ENCODE measurements around the gene SPDYE17. TPM values are rescaled to one million over a fixed set of nuclear protein-coding genes. Genes with fewer than 3 reads are reported as not detected.
"Not testable (repeated sequence)": the region's sequence is repeated elsewhere in the genome, so short reads cannot be mapped to it uniquely, and the experiment has no call there.

Gene SPDYE17
- total RNA-seq, 1 experiment from 2014 or later = not detected

- Histone ChIP-seq H3K27me3 (ENCODE audit: insufficient read depth, low read length) (no peaks in the 10 kb centered on the region), H3K4me1 (ENCODE audit: control insufficient read depth in 1 of 2, insufficient read depth in 2 of 2, low read length in 2 of 2) (no peaks in the 10 kb centered on the region), H3K27ac (ENCODE audit: low read depth, low read length) (no peak overlapping the region), H3K9me3 (ENCODE audit: control insufficient read depth in 1 of 2, insufficient read depth in 1 of 2, low read depth in 1 of 2, low read length in 2 of 2) (no peaks in the 10 kb centered on the region), H3K9ac (ENCODE audit: low read length) (no peak overlapping the region), H3K9me2 (ENCODE audit: insufficient read depth) (no peaks in the 10 kb centered on the region), H3K79me2 (ENCODE audit: insufficient read depth, low read length) (peaks cover 6% of the 10 kb centered on the region; the same call in 1 of the 2 replicates), H3K36me3 (ENCODE audit: control insufficient read depth in 1 of 2, insufficient read depth in 2 of 2, low read length in 2 of 2) (no peaks in the 10 kb centered on the region; a peak in 1 of 4 replicates), H3K4me3 (replicated peaks in 1 of 2; ENCODE audit: low read depth in 1 of 2, low read length in 2 of 2) (no peak overlapping the region), H3K4me2 (ENCODE audit: low read length) (no peak overlapping the region), H2AFZ (ENCODE audit: low read depth, low read length, poor library complexity, severe bottlenecking) (no peak overlapping the region), H4K20me1 (ENCODE audit: insufficient read depth) (no peaks in the 10 kb centered on the region)
- CTCF ChIA-PET = no interaction called here
- intact Hi-C loops (cut with micrococcal nuclease) = no loop called here
- DNase-seq (ENCODE audit: low read depth, low spot score) = no peak
- RAD21 ChIA-PET (ENCODE audit: low non-redundant PET in 1 of 2, low total read pairs in 2 of 2, uncharacterized antibody in 2 of 2, unreplicated experiment in 2 of 2) = no interaction called here
- no TSS peak for BruUV-seq (replicated peaks)
- POLR2A ChIA-PET = no interaction called here
- no peak for ATAC-seq
- TF ChIP-seq CEBPB (IDR thresholded peaks at IDR 0.05; ENCODE audit: low read depth) (no peak), MAX (IDR thresholded peaks at IDR 0.05) (no peak), FOSL1 (IDR thresholded peaks at IDR 0.05; ENCODE audit: low read depth) (no peak), ELF1 (IDR thresholded peaks at IDR 0.05; ENCODE audit: borderline replicate concordance, low read depth) (no peak)
Measured at GRCh38 chr7:76997381-76998284, 34.5 kb downstream of the SPDYE17 start.

DNA sequence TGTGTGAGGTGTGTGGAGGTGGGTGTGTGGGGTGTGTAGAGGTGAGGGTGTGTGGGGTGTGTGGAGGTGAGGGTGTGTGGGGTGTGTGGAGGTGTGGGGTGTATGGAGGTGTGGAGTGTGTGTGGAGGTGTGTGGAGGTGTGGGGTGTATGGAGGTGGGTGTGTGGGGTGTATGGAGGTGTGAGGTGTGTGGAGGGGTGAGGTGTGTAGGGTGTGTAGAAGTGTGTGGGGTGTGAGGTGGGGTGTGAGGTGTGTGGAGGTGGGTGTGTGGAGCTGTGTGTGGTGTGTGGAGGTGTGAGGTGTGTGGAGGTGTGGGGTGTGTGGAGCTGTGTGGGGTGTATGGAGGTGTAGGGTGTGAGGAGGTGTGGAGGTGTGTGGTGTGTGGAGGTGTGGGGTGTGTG is 35.2 kb downstream of the SPDYE17 start:
- intact Hi-C loops (cut with micrococcal nuclease); H3K4me2 ChIP-seq (ENCODE audit: low read length); ATAC-seq; H3K9ac ChIP-seq (ENCODE audit: low read length); POLR2A ChIA-PET; H2AFZ ChIP-seq (ENCODE audit: low read depth, low read length, poor library complexity, severe bottlenecking); H3K9me3 ChIP-seq (ENCODE audit: control insufficient read depth in 1 of 2, insufficient read depth in 1 of 2, low read depth in 1 of 2, low read length in 2 of 2); BruUV-seq (replicated peaks); H4K20me1 ChIP-seq (ENCODE audit: insufficient read depth); H3K79me2 ChIP-seq (ENCODE audit: insufficient read depth, low read length); H3K4me1 ChIP-seq (ENCODE audit: control insufficient read depth in 1 of 2, insufficient read depth in 2 of 2, low read length in 2 of 2); H3K9me2 ChIP-seq (ENCODE audit: insufficient read depth); H3K36me3 ChIP-seq (ENCODE audit: control insufficient read depth in 1 of 2, insufficient read depth in 2 of 2, low read length in 2 of 2); H3K27me3 ChIP-seq (ENCODE audit: insufficient read depth, low read length); DNase-seq (ENCODE audit: low read depth, low spot score); H3K27ac ChIP-seq (ENCODE audit: low read depth, low read length); H3K4me3 ChIP-seq (replicated peaks in 1 of 2; ENCODE audit: low read depth in 1 of 2, low read length in 2 of 2); RAD21 ChIA-PET (ENCODE audit: low non-redundant PET in 1 of 2, low total read pairs in 2 of 2, uncharacterized antibody in 2 of 2, unreplicated experiment in 2 of 2); CTCF ChIA-PET: not testable (repeated sequence)

DNA sequence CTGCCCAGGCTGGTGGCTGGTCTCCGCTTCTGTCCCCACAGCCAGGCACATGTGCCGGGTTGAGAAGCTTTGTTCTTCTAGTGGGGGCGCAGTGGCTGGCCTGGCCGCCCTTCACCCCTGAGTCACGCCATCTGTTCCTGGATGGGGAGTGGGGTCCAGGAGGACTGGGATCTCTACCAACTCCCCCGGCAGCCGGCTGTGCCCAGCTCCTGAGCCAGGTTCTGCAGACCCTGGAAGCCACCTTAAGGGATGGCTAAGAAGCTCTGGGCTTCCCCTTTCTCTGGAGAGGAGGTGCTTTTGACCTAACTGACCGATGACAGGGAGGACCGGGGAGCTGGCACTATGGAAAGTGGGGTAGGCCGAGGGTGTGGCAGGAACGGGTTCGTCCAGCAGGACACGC is 37.9 kb downstream of the SPDYE17 start:
- DNase-seq (ENCODE audit: low read depth, low spot score); H3K27me3 ChIP-seq (ENCODE audit: insufficient read depth, low read length): not testable (repeated sequence)

DNA sequence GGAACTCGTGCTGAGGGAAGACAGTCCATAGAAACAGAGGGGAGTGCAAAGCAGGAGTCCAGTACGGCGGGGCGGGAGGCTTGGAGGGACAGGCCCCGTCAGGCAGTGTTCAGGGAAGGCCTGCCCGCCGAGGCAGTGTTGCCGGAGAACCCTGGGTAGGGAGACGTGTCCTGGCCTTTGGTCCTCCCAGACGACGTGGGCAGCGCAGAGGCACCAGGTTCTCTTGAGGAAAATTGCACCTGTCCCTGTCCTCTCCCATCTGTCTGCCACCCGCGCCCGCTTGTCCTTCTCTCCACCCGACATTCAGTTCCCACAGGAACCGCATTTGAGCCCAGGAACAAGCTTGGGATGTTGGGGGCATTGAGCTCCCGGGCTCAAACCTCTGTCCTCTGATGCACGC is 38.3 kb downstream of the SPDYE17 start:
- H3K27ac ChIP-seq (ENCODE audit: low read depth, low read length); H3K4me1 ChIP-seq (ENCODE audit: control insufficient read depth in 1 of 2, insufficient read depth in 2 of 2, low read length in 2 of 2); intact Hi-C loops (cut with micrococcal nuclease); ATAC-seq; H3K79me2 ChIP-seq (ENCODE audit: insufficient read depth, low read length); H3K9me2 ChIP-seq (ENCODE audit: insufficient read depth); H3K4me3 ChIP-seq (replicated peaks in 1 of 2; ENCODE audit: low read depth in 1 of 2, low read length in 2 of 2); POLR2A ChIA-PET; H4K20me1 ChIP-seq (ENCODE audit: insufficient read depth); H3K36me3 ChIP-seq (ENCODE audit: control insufficient read depth in 1 of 2, insufficient read depth in 2 of 2, low read length in 2 of 2); RAD21 ChIA-PET (ENCODE audit: low non-redundant PET in 1 of 2, low total read pairs in 2 of 2, uncharacterized antibody in 2 of 2, unreplicated experiment in 2 of 2); CTCF ChIA-PET; H3K9me3 ChIP-seq (ENCODE audit: control insufficient read depth in 1 of 2, insufficient read depth in 1 of 2, low read depth in 1 of 2, low read length in 2 of 2); H3K4me2 ChIP-seq (ENCODE audit: low read length); H3K27me3 ChIP-seq (ENCODE audit: insufficient read depth, low read length); DNase-seq (ENCODE audit: low read depth, low spot score); BruUV-seq (replicated peaks); H2AFZ ChIP-seq (ENCODE audit: low read depth, low read length, poor library complexity, severe bottlenecking); H3K9ac ChIP-seq (ENCODE audit: low read length): not testable (repeated sequence)

More for the DNA sequence above, 37.9 kb downstream of the SPDYE17 start:
- BruUV-seq (replicated peaks); POLR2A ChIA-PET; H3K4me3 ChIP-seq (replicated peaks in 1 of 2; ENCODE audit: low read depth in 1 of 2, low read length in 2 of 2); RAD21 ChIA-PET (ENCODE audit: low non-redundant PET in 1 of 2, low total read pairs in 2 of 2, uncharacterized antibody in 2 of 2, unreplicated experiment in 2 of 2); H4K20me1 ChIP-seq (ENCODE audit: insufficient read depth); H3K9ac ChIP-seq (ENCODE audit: low read length); intact Hi-C loops (cut with micrococcal nuclease); ATAC-seq; CTCF ChIA-PET; H3K4me1 ChIP-seq (ENCODE audit: control insufficient read depth in 1 of 2, insufficient read depth in 2 of 2, low read length in 2 of 2); H3K27ac ChIP-seq (ENCODE audit: low read depth, low read length); H3K9me2 ChIP-seq (ENCODE audit: insufficient read depth); H3K4me2 ChIP-seq (ENCODE audit: low read length); H3K36me3 ChIP-seq (ENCODE audit: control insufficient read depth in 1 of 2, insufficient read depth in 2 of 2, low read length in 2 of 2); H3K79me2 ChIP-seq (ENCODE audit: insufficient read depth, low read length); H3K9me3 ChIP-seq (ENCODE audit: control insufficient read depth in 1 of 2, insufficient read depth in 1 of 2, low read depth in 1 of 2, low read length in 2 of 2); H2AFZ ChIP-seq (ENCODE audit: low read depth, low read length, poor library complexity, severe bottlenecking): not testable (repeated sequence)
